Measurements from ENCODE around the gene AP3B1. TPM values are rescaled to one million over a fixed set of nuclear protein-coding genes. Genes with fewer than 3 reads are reported as not detected.
A peak's percentile ranks its signal among the peaks of the same experiment; 100 is the strongest.

AP3B1 gene
- total and polyA plus RNA-seq, 4 donors, result 26.4 to 50.4 (median 33.3) TPM

DNA sequence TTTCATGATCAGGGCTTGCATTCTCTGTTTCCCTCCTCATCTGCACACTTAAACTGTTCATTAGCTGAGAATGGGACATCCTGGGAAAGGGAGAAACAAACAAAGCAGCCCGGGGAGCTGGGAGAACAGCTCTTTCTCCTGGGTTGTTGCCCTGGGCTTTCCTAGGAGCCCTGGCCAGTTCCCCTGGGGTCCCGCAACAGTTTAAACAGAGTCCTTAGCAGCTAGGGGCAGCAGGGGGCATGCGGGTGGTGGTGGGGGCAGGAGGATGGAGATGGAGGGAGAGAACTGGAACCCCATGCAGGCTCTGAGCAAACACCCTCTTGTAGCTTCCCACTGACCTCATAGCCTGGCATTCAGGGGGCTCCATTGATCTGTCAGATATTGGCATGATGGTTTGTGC is 309.3 kb downstream of the AP3B1 start:
- 48 to 55% methylated on average over 3 of the region's 3 CpGs for WGBS, 2 donors
- Histone ChIP-seq H3K4me3 (no peak overlapping the region), H3K36me3 (ENCODE audit: control insufficient read depth in 4 of 4, insufficient read depth in 4 of 4, low read length in 4 of 4) (peaks cover 0 to 2% (median 0%) of the 10 kb centered on the region in 4 donors), H3K27ac (ENCODE audit: low read depth in 1 of 2, low read length in 1 of 2) (no peak overlapping the region), H3K9ac (ENCODE audit: insufficient read depth in 1 of 2, low read length in 2 of 2) (no peak overlapping the region), H3K9me3 (ENCODE audit: control insufficient read depth in 4 of 4, insufficient read depth in 3 of 4, low read length in 3 of 4) (no peaks in the 10 kb centered on the region), H3K4me1 (ENCODE audit: control insufficient read depth in 5 of 5, insufficient read depth in 5 of 5, low read length in 5 of 5) (peaks cover 0 to 33% (median 4%) of the 10 kb centered on the region in 5 donors), H3K27me3 (ENCODE audit: control insufficient read depth in 3 of 3, insufficient read depth in 3 of 3, low read length in 2 of 3) (peaks cover 0 to 14% (median 3%) of the 10 kb centered on the region in 3 donors)
- TF ChIP-seq, protein P1, sequence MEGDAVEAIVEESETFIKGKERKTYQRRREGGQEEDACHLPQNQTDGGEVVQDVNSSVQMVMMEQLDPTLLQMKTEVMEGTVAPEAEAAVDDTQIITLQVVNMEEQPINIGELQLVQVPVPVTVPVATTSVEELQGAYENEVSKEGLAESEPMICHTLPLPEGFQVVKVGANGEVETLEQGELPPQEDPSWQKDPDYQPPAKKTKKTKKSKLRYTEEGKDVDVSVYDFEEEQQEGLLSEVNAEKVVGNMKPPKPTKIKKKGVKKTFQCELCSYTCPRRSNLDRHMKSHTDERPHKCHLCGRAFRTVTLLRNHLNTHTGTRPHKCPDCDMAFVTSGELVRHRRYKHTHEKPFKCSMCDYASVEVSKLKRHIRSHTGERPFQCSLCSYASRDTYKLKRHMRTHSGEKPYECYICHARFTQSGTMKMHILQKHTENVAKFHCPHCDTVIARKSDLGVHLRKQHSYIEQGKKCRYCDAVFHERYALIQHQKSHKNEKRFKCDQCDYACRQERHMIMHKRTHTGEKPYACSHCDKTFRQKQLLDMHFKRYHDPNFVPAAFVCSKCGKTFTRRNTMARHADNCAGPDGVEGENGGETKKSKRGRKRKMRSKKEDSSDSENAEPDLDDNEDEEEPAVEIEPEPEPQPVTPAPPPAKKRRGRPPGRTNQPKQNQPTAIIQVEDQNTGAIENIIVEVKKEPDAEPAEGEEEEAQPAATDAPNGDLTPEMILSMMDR (IDR thresholded peaks at IDR 0.05; ENCODE audit: control extremely low read depth, extremely low read depth), result no peak
- DNase-seq (no peak), ATAC-seq (ENCODE audit: insufficient read depth, low FRiP score) (no peak)

DNA sequence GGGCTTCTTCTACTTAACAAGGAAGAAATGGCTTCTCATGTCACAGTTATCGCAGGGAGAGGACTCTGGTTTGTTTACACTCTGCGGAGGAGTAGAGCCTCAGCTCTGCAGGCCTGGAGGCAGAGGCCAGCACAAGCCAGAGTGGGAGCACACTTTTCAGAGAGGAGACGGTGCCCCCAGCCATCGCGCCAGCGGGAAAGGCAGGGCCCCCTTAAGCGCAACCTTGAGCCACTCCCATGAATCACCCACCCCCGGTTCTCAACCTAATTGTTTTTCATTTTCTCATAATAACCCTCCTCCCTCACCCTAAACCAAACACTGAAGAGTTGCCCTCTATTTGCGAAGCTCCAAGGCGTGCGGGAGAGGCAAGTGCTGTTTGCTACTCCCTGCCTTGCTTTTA is 309.9 kb downstream of the AP3B1 start:
- 46 to 59% methylated on average over 11 of the region's 11 CpGs for WGBS, 2 donors
- Histone ChIP-seq H3K27me3 (ENCODE audit: control insufficient read depth in 3 of 3, insufficient read depth in 3 of 3, low read length in 2 of 3) (peaks cover 0 to 19% (median 8%) of the 10 kb centered on the region in 3 donors), H3K4me1 (ENCODE audit: control insufficient read depth in 5 of 5, insufficient read depth in 5 of 5, low read length in 5 of 5) (peaks cover 0 to 33% (median 4%) of the 10 kb centered on the region in 5 donors), H3K36me3 (ENCODE audit: control insufficient read depth in 4 of 4, insufficient read depth in 4 of 4, low read length in 4 of 4) (peaks cover 0 to 2% (median 0%) of the 10 kb centered on the region in 4 donors), H3K9ac (ENCODE audit: insufficient read depth in 1 of 2, low read length in 2 of 2) (no peak overlapping the region), H3K27ac (ENCODE audit: low read depth in 1 of 2, low read length in 1 of 2) (no peak overlapping the region), H3K4me3 (no peak overlapping the region), H3K9me3 (ENCODE audit: control insufficient read depth in 4 of 4, insufficient read depth in 3 of 4, low read length in 3 of 4) (no peaks in the 10 kb centered on the region)
- TF ChIP-seq, protein P1 (IDR thresholded peaks at IDR 0.05; ENCODE audit: control extremely low read depth, extremely low read depth), result no peak
- no peak for DNase-seq
- ATAC-seq (ENCODE audit: insufficient read depth, low FRiP score), result no peak

DNA sequence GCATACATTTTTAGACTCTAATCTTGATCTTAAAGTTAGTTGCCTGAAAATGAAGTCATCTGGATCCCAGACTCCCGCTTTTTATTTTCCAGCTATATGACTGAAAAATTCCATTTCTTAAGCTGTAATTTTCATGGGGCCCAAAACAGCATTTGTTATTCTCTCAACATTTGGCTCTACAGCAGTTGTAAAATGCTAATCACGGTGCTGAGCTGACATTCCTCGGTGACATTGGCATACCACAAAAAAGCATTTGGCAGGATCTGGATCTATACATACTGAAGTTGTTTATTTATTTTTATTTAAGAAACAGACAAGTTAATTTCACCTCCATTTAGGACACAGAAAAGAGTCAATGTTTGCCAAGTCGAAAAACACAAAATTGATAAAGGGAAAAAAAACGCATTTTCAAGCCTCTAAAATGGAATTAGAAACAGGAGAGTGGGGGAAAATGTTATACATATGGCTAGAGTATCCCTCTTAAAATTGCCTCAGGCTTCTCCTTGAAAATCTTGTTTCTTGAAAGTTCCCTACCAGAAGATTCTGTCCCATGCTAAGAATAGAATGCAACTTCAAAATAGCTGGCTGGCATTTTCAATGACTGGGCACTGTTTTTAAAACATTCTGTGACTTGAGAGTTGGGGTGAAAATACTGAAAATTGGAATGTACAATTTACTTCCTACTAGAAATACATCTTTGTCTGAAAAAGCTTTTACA is 310.9 kb downstream of the AP3B1 start:
- H3K4me3 ChIP-seq, result no peak overlapping the region
- TF ChIP-seq, protein P1 (IDR thresholded peaks at IDR 0.05; ENCODE audit: control extremely low read depth, extremely low read depth), result no peak
- peak in 2 of 3 donors; percentile 51 to 64 for DNase-seq
- H3K36me3 ChIP-seq (ENCODE audit: control insufficient read depth in 4 of 4, insufficient read depth in 4 of 4, low read length in 4 of 4), result peaks cover 0 to 2% (median 0%) of the 10 kb centered on the region in 4 donors
- peaks cover 0 to 21% (median 12%) of the 10 kb centered on the region in 3 donors for H3K27me3 ChIP-seq (ENCODE audit: control insufficient read depth in 3 of 3, insufficient read depth in 3 of 3, low read length in 2 of 3)
- ATAC-seq (ENCODE audit: insufficient read depth, low FRiP score), result no peak
- H3K9ac ChIP-seq (ENCODE audit: insufficient read depth in 1 of 2, low read length in 2 of 2), result no peak overlapping the region
- H3K4me1 ChIP-seq (ENCODE audit: control insufficient read depth in 5 of 5, insufficient read depth in 5 of 5, low read length in 5 of 5), result peaks cover 0 to 33% (median 4%) of the 10 kb centered on the region in 5 donors
- no peaks in the 10 kb centered on the region for H3K9me3 ChIP-seq (ENCODE audit: control insufficient read depth in 4 of 4, insufficient read depth in 3 of 4, low read length in 3 of 4)
- WGBS, 2 donors, result 79 to 81% methylated on average over 5 of the region's 5 CpGs
- H3K27ac ChIP-seq (ENCODE audit: low read depth in 1 of 2, low read length in 1 of 2), result no peak overlapping the region
